Measurements from ENCODE around the gene ZNF695.
"Not testable (repeated sequence)": the region's sequence is repeated elsewhere in the genome, so short reads cannot be mapped to it uniquely, and the experiment has no call there.

Gene ZNF695

GRCh38 chr1:247007511-247008405 is at the start of gene ZNF695:
ZNF695 (minus strand) TSS chr1:247008057; CDS start chr1:247007908, 149 bp downstream.
- DNase-seq, result peak; percentile 76

- DNase-seq, result no peak
Measured at GRCh38 chr1:247056071-247056470, 48.2 kb upstream of the ZNF695 start.

DNA sequence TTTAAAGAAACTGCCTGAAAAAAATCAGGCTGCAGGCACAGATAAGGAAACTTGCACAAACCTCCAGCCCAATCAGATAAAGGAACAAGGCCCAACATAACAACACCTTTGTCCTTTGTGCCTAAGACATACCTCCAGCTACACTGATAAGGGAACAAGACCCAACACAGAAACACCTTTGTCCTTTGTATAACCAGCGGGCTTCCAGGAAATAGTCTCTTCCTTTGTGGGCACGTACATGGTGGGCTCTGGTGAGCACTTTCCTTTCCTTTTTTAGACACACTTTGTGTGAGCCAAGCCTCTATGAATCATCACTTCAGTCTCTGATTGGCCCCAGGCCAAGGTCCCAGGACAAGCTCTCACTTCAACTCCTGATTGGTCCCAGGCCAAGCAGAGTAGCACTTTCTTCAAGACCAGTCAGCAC is 47.1 kb upstream of the ZNF695 start:
- no peak for DNase-seq

DNA sequence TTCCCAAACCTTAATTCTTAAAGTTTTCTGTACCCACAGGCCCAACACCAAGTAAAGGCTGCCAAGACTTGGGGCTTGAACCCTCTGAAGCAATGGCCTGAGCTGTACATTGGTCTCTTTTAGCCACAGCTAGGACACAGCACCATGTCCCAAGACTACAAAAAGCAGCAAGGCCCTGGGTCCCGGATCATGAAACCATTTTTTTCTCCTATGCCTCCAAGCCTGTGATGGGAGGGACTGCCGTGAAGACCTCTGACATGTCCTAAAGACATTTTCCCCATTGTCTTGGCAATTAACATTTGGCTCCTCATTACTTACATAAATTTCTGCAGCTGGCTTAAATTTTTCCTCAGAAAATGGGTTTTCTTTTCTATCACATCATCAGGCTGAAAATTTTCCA is 39.8 kb upstream of the ZNF695 start:
- no peak for DNase-seq

DNA sequence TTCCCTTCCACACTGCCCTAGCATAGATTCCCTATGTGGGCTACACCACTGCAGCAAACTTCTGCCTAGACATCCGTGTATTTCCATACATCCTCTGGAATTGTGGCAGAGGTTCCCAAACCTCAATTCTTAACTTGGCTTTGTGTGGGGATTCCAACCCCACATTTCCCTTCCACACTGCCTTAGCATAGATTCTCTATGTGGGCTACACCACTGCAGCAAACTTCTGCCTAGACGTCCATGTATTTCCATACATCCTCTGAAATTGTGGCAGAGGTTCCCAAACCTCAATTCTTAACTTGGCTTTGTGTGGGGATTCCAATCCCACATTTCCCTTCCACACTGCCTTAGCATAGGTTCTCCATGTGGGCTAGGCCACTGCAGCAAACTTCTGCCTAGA is 39.4 kb upstream of the ZNF695 start:
- no peak for DNase-seq

DNA sequence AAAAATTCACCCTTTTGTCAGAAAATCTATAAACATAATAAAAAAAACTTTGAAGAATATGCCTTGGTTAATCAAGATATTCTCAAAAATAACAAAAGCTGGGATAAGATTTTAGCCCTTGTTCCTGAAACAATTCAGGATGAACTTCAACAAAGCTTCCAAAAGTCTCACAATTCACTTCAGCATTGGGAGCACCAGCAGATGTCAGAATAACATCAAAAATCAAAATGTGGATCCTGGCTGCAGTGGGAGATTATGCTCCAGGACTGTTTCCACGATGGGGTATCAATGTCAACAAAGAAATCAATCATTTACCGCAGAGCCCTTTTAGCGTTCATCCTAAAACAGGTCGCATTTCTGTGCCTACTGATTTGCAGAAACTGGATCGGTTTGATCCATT is 35.5 kb upstream of the ZNF695 start:
- no peak for DNase-seq

- DNase-seq, result no peak
Measured at GRCh38 chr1:247037511-247038320, 29.9 kb upstream of the ZNF695 start.

- not testable (repeated sequence) for DNase-seq
Measured at GRCh38 chr1:247032306-247032705, 24.4 kb upstream of the ZNF695 start.

- DNase-seq, result not testable (repeated sequence)
Measured at GRCh38 chr1:247024658-247025057, 16.8 kb upstream of the ZNF695 start.

- no peak for DNase-seq
Measured at GRCh38 chr1:247013391-247013790, 5.5 kb upstream of the ZNF695 start.

GRCh38 chr1:247008406-247008799 is 546 bp upstream of the ZNF695 start:
- DNase-seq, result no peak

GRCh38 chr1:247004081-247004480 is 3.8 kb downstream of the ZNF695 start:
- not testable (repeated sequence) for DNase-seq

DNA sequence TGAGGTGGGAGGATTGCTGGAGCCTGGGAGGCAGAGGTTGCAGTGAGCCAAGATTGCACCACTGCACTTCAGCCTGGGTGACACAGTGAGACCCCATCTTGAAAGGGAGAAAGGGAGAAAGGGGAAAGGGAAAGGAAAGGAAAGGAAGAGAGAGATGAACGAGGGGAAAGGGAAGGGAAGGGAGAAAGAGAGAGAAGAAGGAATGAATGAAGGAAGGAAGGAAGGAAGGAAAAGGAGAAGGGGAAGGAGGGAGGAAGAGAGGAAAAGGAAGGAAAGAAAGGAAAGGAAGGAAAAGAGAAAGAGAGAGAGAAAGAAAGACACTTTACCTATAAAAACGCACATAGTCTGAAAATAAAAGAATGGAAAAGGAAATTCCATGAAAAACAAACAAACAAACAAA is 18.0 kb downstream of the ZNF695 start:
- DNase-seq, result no peak

DNA sequence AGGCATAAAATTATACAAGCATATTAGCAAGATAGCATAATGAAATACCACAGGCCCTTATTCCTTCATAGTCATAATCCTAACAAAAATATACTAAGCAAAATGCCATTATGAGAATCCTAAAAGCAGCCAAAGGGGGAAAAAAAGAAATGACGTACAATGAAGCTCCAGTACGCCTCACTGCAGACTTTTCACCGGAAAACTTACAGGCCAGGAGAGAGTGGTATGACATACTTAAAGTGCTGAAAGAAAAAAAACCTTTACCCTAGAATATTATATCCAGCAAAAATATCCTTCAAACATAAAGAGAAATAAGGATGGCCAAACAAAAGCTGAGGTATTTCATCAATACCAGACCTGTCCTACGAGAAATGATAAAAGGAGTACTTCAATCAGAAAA is 19.5 kb downstream of the ZNF695 start:
- DNase-seq, result no peak

GRCh38 chr1:246987083-246987690 is 20.7 kb downstream of the ZNF695 start:
- no peak for DNase-seq

- no peak for DNase-seq
Measured at GRCh38 chr1:246978785-246979184, 29.1 kb downstream of the ZNF695 start.

GRCh38 chr1:246978281-246978680 is 29.6 kb downstream of the ZNF695 start:
- no peak for DNase-seq

GRCh38 chr1:246971969-246972368 is 35.9 kb downstream of the ZNF695 start:
- DNase-seq, result no peak

DNA sequence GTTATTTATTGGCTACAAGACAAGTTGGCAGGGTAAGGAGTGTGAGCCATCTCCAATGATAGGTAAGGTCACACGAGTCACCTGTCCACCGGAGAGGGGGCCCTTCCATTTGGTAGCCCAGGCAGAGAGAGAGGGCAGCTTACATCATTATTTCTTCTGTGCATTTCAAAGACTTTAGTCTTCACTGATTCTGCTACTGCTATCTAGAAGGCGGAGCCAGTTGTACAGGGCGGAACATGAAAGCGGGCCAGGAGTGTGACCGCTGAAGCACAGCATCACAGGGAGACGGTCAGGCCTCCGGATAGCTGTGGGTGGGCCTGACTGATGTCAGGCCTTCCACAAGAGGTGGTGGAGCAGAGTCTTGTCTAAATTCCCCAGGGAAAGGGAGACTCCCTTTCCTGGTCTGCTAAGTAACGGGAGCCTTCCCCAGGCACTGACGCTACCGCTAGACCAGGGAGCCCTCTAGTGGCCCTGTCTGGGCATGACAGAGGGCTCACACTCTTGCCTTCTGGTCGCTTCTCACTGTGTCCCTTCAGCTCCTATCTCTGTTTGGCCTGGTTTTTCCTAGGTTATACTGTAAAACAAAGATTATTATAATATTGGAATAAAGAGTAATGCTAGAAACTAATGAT is 36.7 kb downstream of the ZNF695 start:
- peak; percentile 70 for DNase-seq

DNA sequence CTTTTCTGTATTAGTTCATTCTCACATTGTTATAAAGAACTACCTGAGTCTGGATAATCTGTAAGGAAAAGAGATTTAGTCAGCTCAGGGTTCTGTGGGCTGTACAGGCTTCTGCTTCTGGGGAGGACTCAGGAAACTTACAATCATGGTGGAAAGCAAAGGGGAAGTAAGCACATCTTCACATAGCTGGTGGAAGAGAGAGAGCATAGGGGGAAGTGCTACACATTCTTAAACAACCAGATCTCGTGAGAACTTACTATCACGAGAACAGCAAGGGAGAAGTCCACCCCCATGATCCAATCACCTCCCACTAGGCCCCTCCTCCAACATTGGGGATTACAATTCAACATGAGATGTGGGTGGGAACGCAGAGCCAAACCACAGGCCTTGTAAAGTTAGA is 38.2 kb downstream of the ZNF695 start:
- DNase-seq, result no peak

DNA sequence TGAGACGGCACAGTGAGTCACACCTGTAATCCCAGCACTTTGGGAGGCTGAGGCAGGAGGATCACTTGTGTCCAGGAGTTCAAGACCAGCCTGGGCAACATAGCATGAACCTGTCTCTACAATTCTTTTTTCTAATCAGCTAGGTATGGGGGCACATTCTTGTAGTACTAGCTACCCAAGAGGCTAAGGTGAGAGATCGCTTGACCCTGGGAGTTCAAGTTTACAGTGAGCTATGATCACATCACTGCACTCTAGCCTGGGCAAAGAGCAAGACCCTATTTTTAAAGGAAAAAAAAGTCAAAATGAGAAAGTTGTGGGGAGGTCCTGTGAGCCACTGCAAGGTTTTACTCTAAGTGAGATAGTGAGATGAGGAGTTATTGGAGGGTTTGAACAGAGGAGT is 41.4 kb downstream of the ZNF695 start:
- DNase-seq, result no peak

DNA sequence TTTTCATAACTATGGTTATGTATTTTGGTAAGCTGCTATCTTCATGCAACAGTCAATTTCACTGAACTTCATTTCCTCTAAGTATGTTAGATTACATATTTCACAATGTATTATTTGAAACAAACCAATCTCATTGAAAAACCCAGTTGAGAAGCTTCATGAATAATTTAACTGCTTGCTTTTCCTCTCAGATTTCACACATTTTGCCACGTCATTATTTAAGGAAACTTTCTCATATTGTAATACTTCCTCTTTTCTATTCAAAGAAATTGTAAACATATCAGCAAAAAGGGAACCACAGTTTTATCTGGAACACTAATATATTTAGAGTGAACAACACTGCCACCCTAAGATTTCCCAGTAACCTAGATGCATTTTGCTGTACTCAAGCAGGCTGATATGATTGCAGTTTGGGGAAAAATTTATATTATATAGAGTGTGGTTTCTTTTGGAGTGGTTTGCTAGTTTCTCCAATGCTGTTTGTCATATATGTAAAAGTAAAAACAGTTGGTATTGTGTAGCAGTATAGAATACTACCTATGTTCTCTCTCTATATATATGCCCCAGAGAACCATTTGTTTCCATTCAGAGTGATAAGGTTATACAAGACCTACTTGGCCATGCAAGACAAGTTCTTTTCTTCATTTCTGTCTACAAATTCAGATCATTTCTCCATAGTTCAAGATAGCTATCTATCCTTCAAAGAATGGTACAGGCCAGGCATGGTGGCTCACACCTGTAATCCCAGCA is 47.7 kb downstream of the ZNF695 start:
- DNase-seq, result no peak
